ENCODE results near the gene PHF21B.

GRCh38 chr22:44915441-44915840 lies 94.4 kb downstream of the PHF21B start:
- TF ChIP-seq, protein P1, sequence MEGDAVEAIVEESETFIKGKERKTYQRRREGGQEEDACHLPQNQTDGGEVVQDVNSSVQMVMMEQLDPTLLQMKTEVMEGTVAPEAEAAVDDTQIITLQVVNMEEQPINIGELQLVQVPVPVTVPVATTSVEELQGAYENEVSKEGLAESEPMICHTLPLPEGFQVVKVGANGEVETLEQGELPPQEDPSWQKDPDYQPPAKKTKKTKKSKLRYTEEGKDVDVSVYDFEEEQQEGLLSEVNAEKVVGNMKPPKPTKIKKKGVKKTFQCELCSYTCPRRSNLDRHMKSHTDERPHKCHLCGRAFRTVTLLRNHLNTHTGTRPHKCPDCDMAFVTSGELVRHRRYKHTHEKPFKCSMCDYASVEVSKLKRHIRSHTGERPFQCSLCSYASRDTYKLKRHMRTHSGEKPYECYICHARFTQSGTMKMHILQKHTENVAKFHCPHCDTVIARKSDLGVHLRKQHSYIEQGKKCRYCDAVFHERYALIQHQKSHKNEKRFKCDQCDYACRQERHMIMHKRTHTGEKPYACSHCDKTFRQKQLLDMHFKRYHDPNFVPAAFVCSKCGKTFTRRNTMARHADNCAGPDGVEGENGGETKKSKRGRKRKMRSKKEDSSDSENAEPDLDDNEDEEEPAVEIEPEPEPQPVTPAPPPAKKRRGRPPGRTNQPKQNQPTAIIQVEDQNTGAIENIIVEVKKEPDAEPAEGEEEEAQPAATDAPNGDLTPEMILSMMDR (IDR thresholded peaks at IDR 0.05): no peak
- no peak for TF ChIP-seq POLR2AphosphoS5 (IDR thresholded peaks at IDR 0.05)
- no peak for TF ChIP-seq POLR2A (IDR thresholded peaks at IDR 0.05)
- no peak for TF ChIP-seq EP300 (IDR thresholded peaks at IDR 0.05)

Data from suprapubic skin (tissue), 4 donors.